ENCODE data around the gene UBR4.

UBR4 gene

GRCh38 chr1:19054216-19054615 is 155.8 kb downstream of the UBR4 start:
- TF ChIP-seq MAX (IDR thresholded peaks at IDR 0.05) (0 out of 2 replicates have a peak, but pooled peaks have one; percentile 22), TAF1 (IDR thresholded peaks at IDR 0.05; ENCODE audit: low read depth) (no peak)

GRCh38 chr1:19053486-19053885 is 156.6 kb downstream of the UBR4 start:
- TF ChIP-seq REST (IDR thresholded peaks at IDR 0.05; ENCODE audit: low read depth) (no peak), YY1 (IDR thresholded peaks at IDR 0.05; ENCODE audit: low read depth) (no peak), NFIC (IDR thresholded peaks at IDR 0.05) (no peak), EP300 (IDR thresholded peaks at IDR 0.05; ENCODE audit: borderline replicate concordance) (no peak), TEAD4 (IDR thresholded peaks at IDR 0.05) (no peak)

GRCh38 chr1:19049798-19050197 is 160.3 kb downstream of the UBR4 start:
- TF ChIP-seq ZBTB7A (IDR thresholded peaks at IDR 0.05; ENCODE audit: low read depth) (no peak), FOXM1 (IDR thresholded peaks at IDR 0.05; ENCODE audit: borderline replicate concordance, low read depth) (no peak), MAX (IDR thresholded peaks at IDR 0.05) (no peak), NFIC (IDR thresholded peaks at IDR 0.05) (no peak), TCF12 (IDR thresholded peaks at IDR 0.05; ENCODE audit: low read depth) (no peak), TEAD4 (IDR thresholded peaks at IDR 0.05) (no peak), EP300 (IDR thresholded peaks at IDR 0.05; ENCODE audit: borderline replicate concordance) (no peak), CEBPB (IDR thresholded peaks at IDR 0.05) (no peak), RAD21 (IDR thresholded peaks at IDR 0.05; ENCODE audit: low read depth) (no peak), TAF1 (IDR thresholded peaks at IDR 0.05; ENCODE audit: low read depth) (no peak), YY1 (IDR thresholded peaks at IDR 0.05; ENCODE audit: low read depth) (no peak), EGR1 (IDR thresholded peaks at IDR 0.05) (no peak), CREB1 (IDR thresholded peaks at IDR 0.05; ENCODE audit: low read depth) (no peak)

GRCh38 chr1:19049128-19049768 is 160.8 kb downstream of the UBR4 start:
- TF ChIP-seq NFIC (IDR thresholded peaks at IDR 0.05) (no peak), MAX (IDR thresholded peaks at IDR 0.05) (no peak), EGR1 (IDR thresholded peaks at IDR 0.05) (no peak), REST (IDR thresholded peaks at IDR 0.05; ENCODE audit: low read depth) (no peak)

GRCh38 chr1:19046972-19047731 is 162.9 kb downstream of the UBR4 start:
- peak; percentile 12; the same call in 1 of the 2 replicates for TF ChIP-seq NFIC (IDR thresholded peaks at IDR 0.05)
- no peak for TF ChIP-seq TCF12 (IDR thresholded peaks at IDR 0.05; ENCODE audit: low read depth)

GRCh38 chr1:19045898-19046880 is 163.9 kb downstream of the UBR4 start:
- TF ChIP-seq EP300 (IDR thresholded peaks at IDR 0.05; ENCODE audit: borderline replicate concordance) (no peak), CEBPB (IDR thresholded peaks at IDR 0.05) (no peak), NFIC (IDR thresholded peaks at IDR 0.05) (no peak), ZBTB7A (IDR thresholded peaks at IDR 0.05; ENCODE audit: low read depth) (no peak), CREB1 (IDR thresholded peaks at IDR 0.05; ENCODE audit: low read depth) (no peak)
